HCT116 (cell line): ENCODE measurements around the gene PLCB1. TPM values are rescaled to one million over a fixed set of nuclear protein-coding genes. Genes with fewer than 3 reads are reported as not detected.

Experiments
- ATAC-seq: fragments of 200-7000 bp; cut with Tn5 transposase; 2 replicates; pipeline ENCODE4 v1.9.1; 2020; ENCODE audit warnings: mild to moderate bottlenecking, moderate library complexity
- BruUV-seq: library from RNA; stranded (reverse); fragments of 400-500 nt; replicated peaks from 2 replicates; lab custom pipeline; 2021; lab: Mats Ljungman, UMichigan
- CTCF ChIA-PET: fragments of 300-600 bp; sonication (Branson Sonifier 250); formaldehyde crosslinking; loops from one replicate; lab custom pipeline; 2021; ENCODE audit warnings: antibody characterized with exemption; lab: Charles Lee
- POLR2A ChIA-PET: fragments of 300-600, 350-600 bp; sonication (Branson Sonifier 250); formaldehyde crosslinking; loops from one replicate; lab custom pipeline; 2021; ENCODE audit warnings: antibody characterized with exemption; lab: Charles Lee
- RAD21 ChIA-PET, 2 experiments: fragments of 300-600 bp; sonication (Branson Sonifier 250); formaldehyde crosslinking; loops; one replicate each; lab custom pipeline; 2023; ENCODE audit warnings: low total read pairs in 2 of 2; ENCODE audit not compliant: uncharacterized antibody in 2 of 2, unreplicated experiment in 2 of 2, low non-redundant PET in 1 of 2; lab: Charles Lee
- DNase-seq: peaks from one replicate; pipeline ENCODE4 v3.0.0-alpha.2; 2010; ENCODE audit warnings: low read depth, low spot score
- H2AFZ ChIP-seq: fragments of 200-600 bp; shearing (Covaris generic), sonication (generic); 2 replicates; pipeline ENCODE4 v1.6.1; 2017; ENCODE audit warnings: low read depth, mixed run types, mixed read lengths, antibody characterized with exemption, low read length; ENCODE audit not compliant: poor library complexity, severe bottlenecking
- H3K27ac ChIP-seq: 2 replicates; pipeline ENCODE4 v1.5.1; 2012; ENCODE audit warnings: low read depth, low read length
- H3K27me3 ChIP-seq: fragments of 200-600 bp; sonication (generic); 2 replicates; pipeline ENCODE4 v1.6.1; 2016; ENCODE audit warnings: mixed run types, low read length, mixed read lengths; ENCODE audit not compliant: insufficient read depth
- H3K36me3 ChIP-seq, 2 experiments: fragments of 200-500 bp in 1 of 2; fragments of 200-600 bp in 1 of 2; sonication (Bioruptor generic) in 1 of 2; sonication (generic) in 1 of 2; 2 replicates each; pipeline versions ENCODE4 v1.5.1 to v1.6.1; 2014 to 2016; ENCODE audit warnings: low read length in 2 of 2, inconsistent platforms in 1 of 2, mixed read lengths in 1 of 2, mixed run types in 1 of 2; ENCODE audit not compliant: insufficient read depth in 2 of 2, control insufficient read depth in 1 of 2
- H3K4me1 ChIP-seq, 2 experiments: fragments of 200-600 bp in 1 of 2; sonication (generic) in 1 of 2; 2 replicates each; pipeline versions ENCODE4 v1.5.1 to v1.6.1; 2012 to 2017; ENCODE audit warnings: low read length in 2 of 2, inconsistent platforms in 1 of 2, mild to moderate bottlenecking in 1 of 2, mixed read lengths in 1 of 2, mixed run types in 1 of 2, moderate library complexity in 1 of 2; ENCODE audit not compliant: insufficient read depth in 2 of 2, control insufficient read depth in 1 of 2
- H3K4me2 ChIP-seq: fragments of 200-600 bp; sonication (generic); 2 replicates; pipeline ENCODE4 v1.6.1; 2017; ENCODE audit warnings: mixed run types, low read length, mixed read lengths
- H3K4me3 ChIP-seq, 2 experiments: fragments of 200-600 bp in 1 of 2; sonication (generic) in 1 of 2; replicated peaks in 1 of 2; 2 replicates each; pipeline ENCODE4 v1.5.1; 2011 to 2016; ENCODE audit warnings: low read length in 2 of 2, control low read depth in 1 of 2, low read depth in 1 of 2, mild to moderate bottlenecking in 1 of 2, mixed read lengths in 1 of 2, mixed run types in 1 of 2
- H3K79me2 ChIP-seq: fragments of 200-600 bp; sonication (generic); 2 replicates; pipeline ENCODE4 v1.6.1; 2017; ENCODE audit warnings: mild to moderate bottlenecking, mixed run types, low read length, moderate library complexity, mixed read lengths; ENCODE audit not compliant: insufficient read depth
- H3K9ac ChIP-seq: fragments of 200-600 bp; sonication (generic); 2 replicates; pipeline ENCODE4 v1.6.1; 2016; ENCODE audit warnings: low read length, mixed read lengths
- H3K9me2 ChIP-seq: fragments of 200-600 bp; sonication (generic), shearing (Covaris generic); 2 replicates; pipeline ENCODE4 v1.6.1; 2017; ENCODE audit warnings: mixed run types, mild to moderate bottlenecking, moderate library complexity; ENCODE audit not compliant: insufficient read depth
- H3K9me3 ChIP-seq, 2 experiments: fragments of 200-500 bp in 1 of 2; fragments of 200-600 bp in 1 of 2; sonication (Bioruptor generic) in 1 of 2; sonication (generic) in 1 of 2; 2 replicates each; pipeline ENCODE4 v1.6.1; 2014 to 2017; ENCODE audit warnings: low read length in 2 of 2, mixed read lengths in 2 of 2, inconsistent platforms in 1 of 2, low read depth in 1 of 2, mild to moderate bottlenecking in 1 of 2, mixed run types in 1 of 2, moderate library complexity in 1 of 2; ENCODE audit not compliant: control insufficient read depth in 1 of 2, insufficient read depth in 1 of 2
- H4K20me1 ChIP-seq: fragments of 200-600 bp; sonication (generic), shearing (Covaris generic); 2 replicates; pipeline ENCODE4 v1.6.1; 2017; ENCODE audit warnings: mixed run types, mild to moderate bottlenecking, moderate library complexity; ENCODE audit not compliant: insufficient read depth
- ATF3 ChIP-seq: IDR thresholded peaks from 2 replicates; pipeline ENCODE4 v1.6.1; 2012
- CBX3 ChIP-seq: IDR thresholded peaks from 2 replicates; pipeline ENCODE4 v1.6.1; 2012; ENCODE audit warnings: low read depth
- CEBPB ChIP-seq: IDR thresholded peaks from 2 replicates; pipeline ENCODE4 v1.6.1; 2012; ENCODE audit warnings: low read depth
- EGR1 ChIP-seq: IDR thresholded peaks from 2 replicates; pipeline ENCODE4 v1.6.1; 2012; ENCODE audit warnings: low read depth
- ELF1 ChIP-seq: IDR thresholded peaks from 2 replicates; pipeline ENCODE4 v1.6.1; 2012; ENCODE audit warnings: low read depth, borderline replicate concordance
- EZH2 ChIP-seq: fragments of 200-600 bp; sonication (generic); IDR thresholded peaks from 2 replicates; pipeline ENCODE4 v1.6.1; 2017; ENCODE audit warnings: antibody characterized with exemption, mixed run types
- EZH2phosphoT487 ChIP-seq: fragments of 200-600 bp; IDR thresholded peaks from 2 replicates; pipeline ENCODE4 v1.6.1; 2018; ENCODE audit warnings: antibody characterized with exemption, borderline replicate concordance
- FOSL1 ChIP-seq: IDR thresholded peaks from 2 replicates; pipeline ENCODE4 v1.6.1; 2012; ENCODE audit warnings: low read depth
- POLR2A ChIP-seq: IDR thresholded peaks from 2 replicates; pipeline ENCODE4 v1.7.0; 2011; ENCODE audit warnings: borderline replicate concordance; ENCODE audit not compliant: insufficient read depth, insufficient read length; ENCODE audit errors: extremely low read depth
- POLR2AphosphoS5 ChIP-seq: IDR thresholded peaks from 2 replicates; pipeline ENCODE4 v1.6.1; 2011; ENCODE audit warnings: mild to moderate bottlenecking, low read depth, low read length, moderate library complexity
- SIN3A ChIP-seq: IDR thresholded peaks from 2 replicates; pipeline ENCODE4 v1.6.1; 2012; ENCODE audit warnings: low read depth
- SP1 ChIP-seq: IDR thresholded peaks from 2 replicates; pipeline ENCODE4 v1.6.1; 2012; ENCODE audit warnings: low read depth
- SRF ChIP-seq: IDR thresholded peaks from 2 replicates; pipeline ENCODE4 v1.6.1; 2012; ENCODE audit warnings: low read depth
- TCF7L2 ChIP-seq: IDR thresholded peaks from 2 replicates; pipeline ENCODE4 v1.7.0; 2011; ENCODE audit warnings: borderline replicate concordance, inconsistent platforms; ENCODE audit not compliant: insufficient read depth, insufficient read length; ENCODE audit errors: extremely low read depth
- YY1 ChIP-seq: IDR thresholded peaks from 2 replicates; pipeline ENCODE4 v1.6.1; 2011; ENCODE audit warnings: low read length, low read depth, moderate library complexity, mild to moderate bottlenecking; ENCODE audit not compliant: insufficient replicate concordance; ENCODE audit errors: extremely low read depth
- ZFX ChIP-seq: fragments of 450-650 bp; IDR thresholded peaks from 2 replicates; pipeline ENCODE4 v1.6.1; 2017
- ZNF274 ChIP-seq: fragments of 200-500 bp; sonication (Bioruptor generic); IDR thresholded peaks from 2 replicates; pipeline ENCODE4 v1.6.1; 2014; ENCODE audit warnings: mild to moderate bottlenecking, low read depth, low read length, inconsistent platforms
- intact Hi-C: fragments of 100-400 bp; cut with micrococcal nuclease; formaldehyde crosslinking; loops from 2 replicates; pipeline ENCODE4 v1.10.0; 2022
- total RNA-seq: library from RNA; stranded (reverse); gene quantifications from one replicate; pipeline ENCODE4 v1.2.1, GENCODE V29; 2021; ENCODE audit not compliant: unreplicated experiment
- TF ChIP-seq, protein P1 (sequence below): IDR thresholded peaks from 2 replicates; pipeline ENCODE4 v1.6.1; 2012
- TF ChIP-seq, protein P2 (sequence below), 3 experiments: fragments of 200-600 bp in 1 of 3; sonication (generic) in 1 of 3; IDR thresholded peaks in 2 of 3; conservative IDR thresholded peaks in 1 of 3; 2 replicates each; pipeline ENCODE4 v1.5.1; 2012 to 2017; ENCODE audit warnings: low read depth in 2 of 3, low read length in 2 of 3, antibody characterized with exemption in 1 of 3, borderline replicate concordance in 1 of 3, control low read depth in 1 of 3, mild to moderate bottlenecking in 1 of 3, mixed read lengths in 1 of 3, mixed run types in 1 of 3, moderate library complexity in 1 of 3; ENCODE audit not compliant: insufficient read depth in 1 of 3

The PLCB1 gene
- total RNA-seq, 1 experiment from 2014 or later = 15.8 TPM

- TF ChIP-seq, protein P1, sequence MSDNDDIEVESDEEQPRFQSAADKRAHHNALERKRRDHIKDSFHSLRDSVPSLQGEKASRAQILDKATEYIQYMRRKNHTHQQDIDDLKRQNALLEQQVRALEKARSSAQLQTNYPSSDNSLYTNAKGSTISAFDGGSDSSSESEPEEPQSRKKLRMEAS = no peak
- TF ChIP-seq SIN3A (no peak), SRF (no peak), EZH2phosphoT487 (no peak), FOSL1 (no peak), CEBPB (no peak)
- TF ChIP-seq, all 23 proteins: peak for 0
- intact Hi-C loops = no loop called here
- ATAC-seq (no peak), DNase-seq (no peak)
- no peaks in the 10 kb centered on the region for H3K79me2 ChIP-seq
- H3K27me3 ChIP-seq = no peaks in the 10 kb centered on the region
- H3K4me2 ChIP-seq = no peak overlapping the region
- H3K4me3 ChIP-seq = no peak overlapping the region
- no peaks in the 10 kb centered on the region for H3K36me3 ChIP-seq
- H3K9me3 ChIP-seq = no peaks in the 10 kb centered on the region
- ChIA-PET CTCF (interaction anchor here (1.0 kb wide), 1 partner anchor 8 kb away, joined by 4 read pairs; no protein-coding TSS in a partner anchor), POLR2A (no interaction called here), RAD21 (interaction anchor here in 1 of 2 experiments (0.7 kb wide), 1 partner anchor 18 kb away, joined by 3 read pairs; no protein-coding TSS in a partner anchor)
- no TSS peak for BruUV-seq
- H3K9me2 ChIP-seq = no peaks in the 10 kb centered on the region
- H4K20me1 ChIP-seq = no peaks in the 10 kb centered on the region
- H2AFZ ChIP-seq = no peak overlapping the region
- no peak overlapping the region for H3K9ac ChIP-seq
- H3K27ac ChIP-seq = no peak overlapping the region
- no peaks in the 10 kb centered on the region for H3K4me1 ChIP-seq
Observed at GRCh38 chr20:8298426-8299043, 166.5 kb downstream of the PLCB1 start.

GRCh38 chr20:8299921-8300320 lies 167.9 kb downstream of the PLCB1 start:
- H3K4me1 ChIP-seq = no peaks in the 10 kb centered on the region
- no peak overlapping the region for H3K4me2 ChIP-seq
- H3K27me3 ChIP-seq = no peaks in the 10 kb centered on the region
- H3K9me3 ChIP-seq = no peaks in the 10 kb centered on the region
- no peak overlapping the region for H2AFZ ChIP-seq
- no peaks in the 10 kb centered on the region for H4K20me1 ChIP-seq
- TF ChIP-seq POLR2A = no peak
- no peak for TF ChIP-seq ZNF274
- no peak for TF ChIP-seq CEBPB
- TF ChIP-seq SIN3A = no peak
- no peak for TF ChIP-seq SRF
- no peak for TF ChIP-seq SP1
- TF ChIP-seq ZFX = no peak
- TF ChIP-seq, protein P2, sequence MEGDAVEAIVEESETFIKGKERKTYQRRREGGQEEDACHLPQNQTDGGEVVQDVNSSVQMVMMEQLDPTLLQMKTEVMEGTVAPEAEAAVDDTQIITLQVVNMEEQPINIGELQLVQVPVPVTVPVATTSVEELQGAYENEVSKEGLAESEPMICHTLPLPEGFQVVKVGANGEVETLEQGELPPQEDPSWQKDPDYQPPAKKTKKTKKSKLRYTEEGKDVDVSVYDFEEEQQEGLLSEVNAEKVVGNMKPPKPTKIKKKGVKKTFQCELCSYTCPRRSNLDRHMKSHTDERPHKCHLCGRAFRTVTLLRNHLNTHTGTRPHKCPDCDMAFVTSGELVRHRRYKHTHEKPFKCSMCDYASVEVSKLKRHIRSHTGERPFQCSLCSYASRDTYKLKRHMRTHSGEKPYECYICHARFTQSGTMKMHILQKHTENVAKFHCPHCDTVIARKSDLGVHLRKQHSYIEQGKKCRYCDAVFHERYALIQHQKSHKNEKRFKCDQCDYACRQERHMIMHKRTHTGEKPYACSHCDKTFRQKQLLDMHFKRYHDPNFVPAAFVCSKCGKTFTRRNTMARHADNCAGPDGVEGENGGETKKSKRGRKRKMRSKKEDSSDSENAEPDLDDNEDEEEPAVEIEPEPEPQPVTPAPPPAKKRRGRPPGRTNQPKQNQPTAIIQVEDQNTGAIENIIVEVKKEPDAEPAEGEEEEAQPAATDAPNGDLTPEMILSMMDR (IDR thresholded peaks at IDR 0.05 in 2 of 3, conservative IDR thresholded peaks at IDR 0.05 in 1 of 3; ENCODE audit: borderline replicate concordance in 1 of 3, insufficient read depth in 1 of 3, low read depth in 2 of 3, low read length in 2 of 3) = no peak
- no peak for TF ChIP-seq YY1
- TF ChIP-seq EZH2 = no peak
- TF ChIP-seq, protein P1 = no peak
- no peak for TF ChIP-seq EGR1
- no peak for TF ChIP-seq CBX3
- no peak for TF ChIP-seq POLR2AphosphoS5
- no peak for TF ChIP-seq ELF1
- TF ChIP-seq EZH2phosphoT487 = no peak
- TF ChIP-seq ATF3 = no peak
- TF ChIP-seq FOSL1 = no peak
- no peak for TF ChIP-seq TCF7L2
- DNase-seq (no peak), ATAC-seq (no peak)
- no TSS peak for BruUV-seq
- H3K27ac ChIP-seq = no peak overlapping the region
- ChIA-PET POLR2A (no interaction called here), CTCF (no interaction called here), RAD21 (no interaction called here)
- no peak overlapping the region for H3K4me3 ChIP-seq
- no peak overlapping the region for H3K9ac ChIP-seq
- no peaks in the 10 kb centered on the region for H3K9me2 ChIP-seq
- no peaks in the 10 kb centered on the region for H3K79me2 ChIP-seq
- intact Hi-C loops = no loop called here
- H3K36me3 ChIP-seq = no peaks in the 10 kb centered on the region
